ENCODE measurements around the gene ESYT1.
"Not testable (repeated sequence)": the region's sequence is repeated elsewhere in the genome, so short reads cannot be mapped to it uniquely, and the experiment has no call there.

Gene ESYT1

DNA sequence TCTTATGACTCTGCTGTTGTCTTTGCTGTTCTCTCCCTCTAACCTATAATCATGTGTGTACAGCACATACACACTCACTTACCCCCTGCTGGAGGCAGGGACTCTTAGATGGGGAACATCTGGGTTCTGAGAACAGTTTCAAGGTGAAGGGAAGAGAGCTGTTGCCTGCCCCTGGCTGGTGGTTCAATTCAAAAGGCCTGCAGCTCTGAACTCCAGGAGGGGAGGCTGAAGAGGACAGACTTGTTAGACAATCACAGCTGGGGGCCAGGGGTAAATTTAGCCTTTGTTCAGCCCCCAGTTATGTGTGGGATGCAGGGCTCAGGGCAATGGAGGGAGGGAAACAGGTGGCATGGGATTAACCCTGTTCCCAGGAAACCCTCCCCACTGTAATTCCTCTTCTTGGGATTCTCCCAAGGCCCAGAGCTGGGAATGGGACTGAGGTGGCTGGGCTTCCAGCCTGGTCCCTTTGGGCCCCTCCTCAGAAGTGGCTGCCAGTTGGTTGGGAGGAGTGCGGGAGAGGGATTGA is 26.2 kb downstream of the ESYT1 start:
- Mint-ChIP-seq H3K27ac (no peak overlapping the region), H3K27me3 (no peaks in the 10 kb centered on the region), H3K9me3 (no peaks in the 10 kb centered on the region), H3K4me3 (no peak overlapping the region), H3K4me1 (peaks cover 56% of the 10 kb centered on the region)
- ATAC-seq (no peak), DNase-seq (no peak)

DNA sequence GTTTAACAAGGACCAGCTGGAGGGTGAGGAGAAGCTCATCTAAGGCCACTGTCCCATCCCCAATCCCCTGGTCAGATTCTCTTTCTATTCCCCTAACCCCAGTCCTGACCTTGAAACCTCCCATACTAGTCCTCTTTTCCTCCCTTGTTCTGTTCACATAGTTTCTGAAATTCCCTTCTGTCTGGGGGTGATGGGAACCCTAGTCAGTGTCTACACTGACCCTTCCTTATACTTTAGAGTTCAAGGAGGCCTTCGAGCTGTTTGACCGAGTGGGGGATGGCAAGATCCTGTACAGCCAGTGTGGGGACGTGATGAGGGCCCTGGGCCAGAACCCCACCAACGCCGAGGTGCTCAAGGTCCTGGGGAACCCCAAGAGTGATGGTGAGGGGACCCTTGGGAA is 26.8 kb downstream of the ESYT1 start:
- no peak overlapping the region for H3K4me3 Mint-ChIP-seq
- H3K27ac Mint-ChIP-seq = no peak overlapping the region
- H3K9me3 Mint-ChIP-seq = no peaks in the 10 kb centered on the region
- H3K27me3 Mint-ChIP-seq = no peaks in the 10 kb centered on the region
- ATAC-seq (no peak), DNase-seq (no peak)
- H3K4me1 Mint-ChIP-seq = peaks cover 61% of the 10 kb centered on the region

DNA sequence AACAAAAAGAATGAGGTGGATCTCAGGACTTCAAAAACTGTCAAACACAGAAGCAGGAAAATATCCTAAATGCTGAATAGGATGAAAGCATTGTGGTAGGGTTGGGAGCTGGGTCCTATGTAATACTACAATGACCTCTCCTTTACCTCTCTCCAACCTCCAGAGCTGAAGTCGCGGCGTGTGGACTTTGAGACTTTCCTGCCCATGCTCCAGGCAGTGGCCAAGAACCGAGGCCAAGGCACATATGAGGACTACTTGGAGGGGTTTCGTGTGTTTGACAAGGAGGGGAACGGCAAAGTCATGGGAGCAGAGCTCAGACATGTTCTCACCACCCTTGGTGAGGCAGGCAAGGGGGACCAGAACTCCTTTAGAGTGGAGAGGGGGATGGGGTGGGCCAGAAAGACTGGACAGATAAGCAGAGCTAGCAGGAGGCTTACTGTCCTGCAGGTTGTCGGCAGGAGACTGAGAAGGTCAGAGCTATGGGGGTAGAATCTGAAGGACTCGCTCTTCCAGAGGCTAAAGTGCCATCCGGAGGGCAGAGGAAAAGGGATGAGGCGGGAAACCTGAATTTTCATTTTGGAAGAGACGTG is 27.3 kb downstream of the ESYT1 start:
- peaks cover 62% of the 10 kb centered on the region for H3K4me1 Mint-ChIP-seq
- no peak overlapping the region for H3K4me3 Mint-ChIP-seq

DNA sequence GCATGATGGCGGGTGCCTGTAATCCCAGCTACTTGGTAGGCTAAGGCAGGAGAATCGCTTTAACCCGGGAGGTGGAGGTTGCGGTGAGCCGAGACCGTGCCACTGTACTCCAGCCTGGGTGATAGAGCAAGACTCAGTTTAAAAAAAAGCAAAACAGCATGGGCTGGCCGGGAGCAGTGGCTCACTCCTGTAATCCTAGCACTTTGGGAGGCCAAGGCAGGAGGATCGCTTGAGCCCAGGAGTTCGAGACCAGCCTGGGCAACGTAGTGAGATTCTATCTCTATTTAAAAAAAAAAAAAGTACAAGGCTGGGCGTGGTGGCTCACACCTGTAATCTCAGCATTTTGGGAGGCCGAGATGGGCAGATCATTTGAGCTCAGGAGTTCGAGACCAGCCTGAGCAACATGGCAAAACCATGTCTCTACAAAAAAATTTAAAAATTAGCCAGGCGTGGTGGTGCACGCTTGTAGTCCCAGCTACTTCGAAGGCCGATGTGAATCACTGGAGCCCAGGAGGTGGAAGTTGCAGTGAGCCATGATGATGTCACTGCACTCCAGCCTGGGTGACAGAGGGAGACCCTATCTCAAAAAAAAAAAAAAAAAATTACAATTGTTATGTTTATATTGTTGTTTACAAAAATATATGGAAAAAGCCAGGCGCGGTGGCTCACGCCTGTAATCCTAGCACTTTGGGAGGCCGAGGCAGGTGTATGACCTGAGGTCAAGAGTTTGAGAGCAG is 28.6 kb downstream of the ESYT1 start:
- peaks cover 62% of the 10 kb centered on the region for H3K4me1 Mint-ChIP-seq
- H3K27me3 Mint-ChIP-seq, H3K9me3 Mint-ChIP-seq, ATAC-seq, DNase-seq: not testable (repeated sequence)
- peak overlapping the region; percentile 87 to 96 for H3K4me3 Mint-ChIP-seq
- H3K27ac Mint-ChIP-seq = peak overlapping the region; percentile 52 to 90

More for the DNA sequence above, 27.3 kb downstream of the ESYT1 start:
- Mint-ChIP-seq H3K27me3 (no peaks in the 10 kb centered on the region), H3K27ac (no peak overlapping the region), H3K9me3 (no peaks in the 10 kb centered on the region)
- no peak for DNase-seq
- no peak for ATAC-seq

DNA sequence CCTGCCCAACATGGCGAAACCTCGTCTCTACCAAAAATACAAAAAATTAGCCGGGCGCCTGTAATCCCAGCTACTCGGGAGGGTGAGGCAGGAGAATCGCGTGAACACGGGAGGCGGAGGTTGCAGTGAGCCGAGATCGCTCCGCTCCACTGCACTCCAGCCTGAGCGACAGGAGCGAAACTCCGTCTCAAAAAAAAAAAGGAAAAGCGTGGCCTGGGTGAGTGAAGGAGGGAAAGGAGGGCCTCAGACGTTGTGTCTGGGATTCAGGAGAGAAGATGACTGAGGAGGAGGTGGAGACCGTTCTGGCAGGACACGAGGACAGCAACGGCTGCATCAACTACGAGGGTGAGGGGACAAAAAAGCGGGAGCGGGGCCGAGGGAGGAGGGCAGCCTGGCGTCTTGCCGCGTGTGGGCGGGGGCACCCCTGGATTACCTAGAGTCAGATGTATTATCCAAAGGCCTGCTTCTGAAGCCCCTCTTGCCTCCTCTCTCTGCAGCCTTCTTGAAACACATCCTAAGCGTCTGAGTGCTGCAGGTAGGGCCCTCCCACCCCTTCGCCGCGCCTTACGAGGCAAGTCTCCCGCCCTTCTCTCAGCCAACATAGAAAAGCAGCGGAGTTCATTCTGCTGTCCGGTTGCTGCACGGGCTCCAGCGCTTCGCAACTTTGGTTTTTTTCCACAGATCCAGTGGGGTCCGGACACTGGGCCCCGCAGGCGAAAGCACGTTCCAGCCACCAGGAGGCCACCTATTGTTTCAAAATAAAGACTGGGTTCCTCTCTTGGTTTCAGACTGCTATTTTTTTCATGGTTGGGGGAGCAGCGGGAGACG is 29.3 kb downstream of the ESYT1 start:
- peak; percentile 34 for ATAC-seq
- DNase-seq = peak; percentile 60 to 63
- H3K27me3 Mint-ChIP-seq = no peaks in the 10 kb centered on the region
- peak overlapping the region; percentile 87 to 96 for H3K4me3 Mint-ChIP-seq
- no peaks in the 10 kb centered on the region for H3K9me3 Mint-ChIP-seq
- peaks cover 68% of the 10 kb centered on the region for H3K4me1 Mint-ChIP-seq
- H3K27ac Mint-ChIP-seq = peak overlapping the region; percentile 89 to 90

DNA sequence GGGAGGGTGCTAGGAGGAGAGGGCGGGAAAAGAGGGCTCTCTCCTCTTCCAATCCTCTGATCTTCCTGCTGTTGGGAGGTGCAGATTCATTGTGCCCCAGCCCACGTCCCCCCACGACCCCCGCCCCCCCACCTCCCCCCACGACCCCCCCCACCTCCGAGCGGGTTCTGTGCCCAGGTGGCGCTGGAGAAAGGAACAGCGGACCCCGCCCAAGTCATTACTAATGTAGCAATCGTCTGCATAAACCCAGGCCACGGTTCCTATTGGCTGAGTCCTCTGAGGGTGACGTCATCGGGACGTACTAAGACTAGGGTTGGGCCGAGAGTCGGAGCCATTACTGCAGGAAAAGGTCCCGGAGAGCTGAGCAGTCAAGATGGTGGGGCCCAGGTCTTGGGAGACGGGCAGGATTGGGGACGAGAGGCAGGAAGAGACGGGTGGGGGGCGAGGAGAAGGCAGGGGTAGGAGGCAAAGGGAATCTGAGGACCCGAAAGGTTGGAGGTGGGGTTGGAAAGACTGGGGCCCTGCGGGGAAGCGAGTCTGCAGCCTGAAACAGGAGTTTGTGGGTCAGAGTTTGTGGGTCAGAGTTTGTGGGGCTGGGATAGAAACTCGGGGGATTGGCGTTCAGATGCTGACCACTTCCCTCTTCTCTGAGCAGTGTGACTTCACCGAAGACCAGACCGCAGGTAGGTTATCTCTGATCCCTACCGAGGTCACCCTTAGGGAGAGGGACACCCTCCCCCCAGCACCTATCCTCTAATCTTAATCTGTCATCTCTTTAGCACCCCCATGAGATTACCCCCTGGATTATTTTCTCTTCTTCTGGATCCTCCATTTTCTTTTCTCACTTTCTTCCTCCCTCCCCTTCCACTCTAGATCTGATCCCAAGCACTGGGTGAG is 30.2 kb downstream of the ESYT1 start, which contains the start of gene MYL6:
Gene MYL6, plus strand, starts transcription at position 331 of the 897 bp plus-strand sequence. Its CDS starts 43 bp downstream, at position 374.
- DNase-seq = peak; percentile 83 to 93
- ATAC-seq = peak; percentile 89
- Mint-ChIP-seq H3K27ac (peak within 1 kb of the TSS; percentile 89 to 99), H3K27me3 (no peaks in the 10 kb centered on the region), H3K4me3 (peak within 1 kb of the TSS; percentile 87 to 96), H3K4me1 (peaks cover 66% of the 10 kb centered on the region), H3K9me3 (no peaks in the 10 kb centered on the region)

DNA sequence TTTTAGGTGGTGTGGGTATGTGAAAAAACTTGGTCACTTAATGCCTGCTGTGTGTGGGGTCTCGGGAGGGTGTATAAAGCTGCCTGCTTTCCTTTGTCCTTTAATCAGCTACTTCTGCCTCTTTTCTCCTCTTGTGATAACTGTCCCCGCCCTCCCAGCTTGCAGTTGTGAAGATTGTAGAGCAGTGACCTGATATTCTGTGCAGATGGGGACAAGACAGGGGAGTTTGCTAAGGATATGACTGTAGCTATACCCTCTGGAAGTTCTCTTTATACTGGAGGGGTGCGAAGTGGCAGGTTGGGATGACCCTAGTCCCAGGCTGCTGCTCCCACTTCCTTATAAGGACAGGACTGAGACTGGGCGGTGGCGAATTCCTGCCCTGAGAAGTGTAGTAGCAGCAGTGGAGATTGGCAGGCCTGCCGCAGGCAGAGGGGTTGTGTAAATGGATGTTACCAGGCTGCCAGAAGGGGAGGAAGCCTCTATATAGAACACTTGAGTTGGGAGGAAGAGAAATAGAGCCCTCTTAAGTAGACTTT is 30.9 kb downstream of the ESYT1 start:
- Mint-ChIP-seq H3K27ac (peak overlapping the region; percentile 87 to 99), H3K4me3 (peak overlapping the region; percentile 87 to 96), H3K9me3 (no peaks in the 10 kb centered on the region), H3K27me3 (no peaks in the 10 kb centered on the region), H3K4me1 (peaks cover 59% of the 10 kb centered on the region)
- ATAC-seq = peak; percentile 4
- peak in 1 of 2 donors; percentile 33 for DNase-seq

DNA sequence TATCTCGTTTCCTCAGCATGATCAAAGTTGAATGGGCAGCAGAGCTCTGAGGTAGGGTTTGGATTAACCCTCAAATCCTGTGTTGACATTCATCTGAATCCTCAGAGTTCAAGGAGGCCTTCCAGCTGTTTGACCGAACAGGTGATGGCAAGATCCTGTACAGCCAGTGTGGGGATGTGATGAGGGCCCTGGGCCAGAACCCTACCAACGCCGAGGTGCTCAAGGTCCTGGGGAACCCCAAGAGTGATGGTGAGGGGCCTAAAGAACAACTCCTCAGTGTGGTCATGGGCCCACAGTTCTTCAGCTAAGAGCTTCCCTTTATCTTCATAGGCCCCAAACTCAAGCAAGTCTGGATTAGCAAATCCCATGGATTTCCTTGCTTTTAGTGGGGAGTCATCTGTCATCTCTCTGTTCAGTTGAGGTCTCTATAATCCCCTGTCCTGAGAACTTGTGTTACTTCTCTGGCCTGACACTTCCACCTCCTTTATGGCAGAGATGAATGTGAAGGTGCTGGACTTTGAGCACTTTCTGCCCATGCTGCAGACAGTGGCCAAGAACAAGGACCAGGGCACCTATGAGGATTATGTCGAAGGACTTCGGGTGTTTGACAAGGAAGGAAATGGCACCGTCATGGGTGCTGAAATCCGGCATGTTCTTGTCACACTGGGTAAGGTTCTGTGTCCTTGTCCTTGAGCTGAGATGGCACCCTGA is 31.6 kb downstream of the ESYT1 start:
- peak overlapping the region; percentile 87 to 99 for H3K27ac Mint-ChIP-seq
- peak overlapping the region; percentile 87 to 96 for H3K4me3 Mint-ChIP-seq
- H3K27me3 Mint-ChIP-seq = no peaks in the 10 kb centered on the region
- H3K9me3 Mint-ChIP-seq = no peaks in the 10 kb centered on the region
- peaks cover 55% of the 10 kb centered on the region for H3K4me1 Mint-ChIP-seq
- DNase-seq (no peak), ATAC-seq (no peak)

DNA sequence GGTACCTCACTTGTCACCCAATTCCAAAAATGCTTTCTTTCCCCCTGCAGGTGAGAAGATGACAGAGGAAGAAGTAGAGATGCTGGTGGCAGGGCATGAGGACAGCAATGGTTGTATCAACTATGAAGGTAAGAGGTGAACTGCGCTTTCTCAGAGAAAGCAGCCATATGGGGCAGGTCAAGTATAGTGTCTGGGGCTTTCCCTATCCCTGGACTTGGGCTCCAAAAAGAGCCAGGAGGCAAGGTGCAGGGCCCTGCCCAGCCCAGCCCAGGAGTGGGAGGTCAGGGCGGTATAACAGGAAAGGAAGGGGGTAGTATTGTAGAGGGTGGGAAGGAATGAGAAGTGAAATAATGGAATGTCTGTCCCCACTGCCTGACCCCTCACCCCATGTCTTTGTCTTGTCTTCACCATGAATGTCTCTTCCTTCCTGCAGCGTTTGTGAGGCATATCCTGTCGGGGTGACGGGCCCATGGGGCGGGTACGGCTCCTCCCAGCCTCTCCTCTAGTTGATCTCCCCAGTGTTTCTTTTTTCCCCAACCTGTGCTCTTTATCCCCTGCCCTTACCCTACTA is 32.2 kb downstream of the ESYT1 start:
- peak in 1 of 2 donors; percentile 50 for DNase-seq
- H3K27me3 Mint-ChIP-seq = no peaks in the 10 kb centered on the region
- H3K27ac Mint-ChIP-seq = peak overlapping the region; percentile 86 to 99
- peak overlapping the region; percentile 87 to 96 for H3K4me3 Mint-ChIP-seq
- peaks cover 55% of the 10 kb centered on the region for H3K4me1 Mint-ChIP-seq
- H3K9me3 Mint-ChIP-seq = no peaks in the 10 kb centered on the region
- peak; percentile 52 for ATAC-seq

DNA sequence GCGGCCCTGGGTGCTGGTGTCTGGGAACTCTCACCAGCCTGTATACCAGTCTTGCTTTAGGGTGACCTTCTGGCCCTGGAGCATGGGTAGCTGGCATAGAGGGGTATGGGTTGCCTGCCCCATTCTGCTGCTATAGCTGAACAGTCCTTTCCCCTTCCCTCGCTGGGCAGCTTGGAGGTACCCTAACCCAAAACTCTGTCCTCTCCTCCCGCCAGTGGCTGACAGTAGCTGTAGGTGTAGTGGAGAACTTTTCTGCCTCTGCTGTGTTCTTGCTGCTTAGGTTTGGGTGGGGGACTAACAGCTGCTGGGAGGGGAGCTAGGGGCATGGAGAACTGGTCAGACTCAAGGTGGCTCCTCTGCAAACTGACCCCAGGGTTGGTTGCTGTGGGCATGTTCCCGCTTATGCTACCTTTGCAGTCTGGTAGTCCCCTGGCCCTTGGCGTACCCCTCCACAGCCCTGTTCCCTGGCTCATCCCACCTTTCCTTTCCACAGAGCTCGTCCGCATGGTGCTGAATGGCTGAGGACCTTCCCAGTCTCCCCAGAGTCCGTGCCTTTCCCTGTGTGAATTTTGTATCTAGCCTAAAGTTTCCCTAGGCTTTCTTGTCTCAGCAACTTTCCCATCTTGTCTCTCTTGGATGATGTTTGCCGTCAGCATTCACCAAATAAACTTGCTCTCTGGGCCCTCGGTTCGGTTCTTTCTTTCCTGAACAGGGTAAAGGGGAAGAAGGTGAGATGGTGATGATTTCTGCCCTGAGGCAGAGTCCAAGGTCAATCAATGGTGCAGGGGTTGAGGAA is 33.0 kb downstream of the ESYT1 start:
- Mint-ChIP-seq H3K9me3 (no peaks in the 10 kb centered on the region), H3K27ac (peak overlapping the region; percentile 77 to 99), H3K27me3 (no peaks in the 10 kb centered on the region), H3K4me1 (peaks cover 50% of the 10 kb centered on the region), H3K4me3 (peak overlapping the region; percentile 87 to 96)
- DNase-seq = no peak
- ATAC-seq = no peak

DNA sequence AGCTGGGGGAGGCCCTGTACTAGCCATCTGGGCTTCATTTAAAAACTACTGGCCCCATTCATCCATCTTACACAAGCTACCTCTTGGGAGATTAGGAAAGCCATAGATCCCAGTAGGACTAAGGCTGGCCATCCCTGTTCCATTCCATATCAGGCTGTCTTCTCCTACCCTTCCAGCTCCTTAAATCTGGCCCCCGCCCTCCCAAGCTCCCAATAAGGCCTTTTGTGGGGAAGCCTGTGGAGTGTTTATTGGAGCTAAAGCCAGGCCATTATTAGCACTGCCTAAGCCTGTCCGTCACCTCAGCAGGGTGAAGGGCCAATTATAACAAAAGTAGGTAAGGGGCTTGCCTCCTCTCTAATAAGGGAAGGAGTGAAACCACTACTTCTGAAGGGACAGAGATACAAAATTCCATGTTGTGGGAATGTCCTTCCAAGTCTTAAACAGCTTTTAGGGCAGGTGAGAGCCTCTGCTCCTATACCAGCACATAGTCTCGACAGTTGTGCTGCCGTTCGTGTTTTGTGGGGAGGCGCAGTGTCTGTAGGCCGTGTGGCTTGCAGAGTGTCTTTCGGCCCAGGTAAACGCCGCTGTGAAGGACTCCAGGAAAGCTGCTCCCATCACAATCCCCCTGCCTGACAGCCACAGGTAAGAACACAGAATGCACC is 33.8 kb downstream of the ESYT1 start:
- DNase-seq (no peak), ATAC-seq (no peak)
- H3K27me3 Mint-ChIP-seq = no peaks in the 10 kb centered on the region
- H3K4me3 Mint-ChIP-seq = peak overlapping the region; percentile 47 to 96
- peaks cover 50% of the 10 kb centered on the region for H3K4me1 Mint-ChIP-seq
- H3K9me3 Mint-ChIP-seq = no peaks in the 10 kb centered on the region
- H3K27ac Mint-ChIP-seq = peak overlapping the region; percentile 28 to 77

DNA sequence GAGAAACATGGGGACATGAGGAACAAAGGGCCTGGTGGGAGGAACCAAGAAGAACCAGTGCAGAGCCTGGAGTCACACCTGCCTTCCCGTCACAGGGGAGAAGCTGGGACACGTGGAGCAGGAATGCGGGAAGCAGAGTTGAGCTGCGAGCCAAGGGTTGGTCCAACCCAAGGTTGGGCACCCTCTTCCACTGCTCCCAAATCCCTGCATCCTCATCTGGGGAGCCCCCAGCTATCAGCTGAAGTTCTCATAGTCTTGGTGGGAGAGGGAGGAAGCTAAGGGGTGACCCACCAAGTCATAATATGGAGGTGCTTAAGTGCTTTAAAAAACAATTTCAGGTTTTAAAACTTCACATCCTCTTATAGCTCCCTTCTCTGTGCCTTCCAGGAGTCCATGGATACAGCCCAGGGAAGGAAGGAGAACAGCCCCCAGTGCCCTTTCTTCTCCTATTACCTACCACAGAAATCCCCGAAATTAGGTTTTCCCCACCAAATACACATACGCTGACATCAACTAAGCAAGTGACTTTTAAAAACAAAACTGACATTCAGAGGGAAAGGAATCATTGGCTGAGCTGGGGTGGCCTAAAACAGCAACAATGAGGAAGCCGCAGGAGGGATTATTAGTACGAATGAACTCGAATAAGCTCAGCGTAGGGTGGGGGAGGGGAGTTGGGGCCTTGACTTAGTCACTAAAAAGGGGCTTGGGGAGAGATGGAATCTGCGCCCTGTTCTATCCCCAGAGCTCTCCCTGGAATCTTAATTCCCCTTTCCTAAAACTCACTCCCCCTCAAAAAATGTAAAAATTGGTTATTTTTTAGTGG is 34.6 kb downstream of the ESYT1 start:
- H3K4me3 Mint-ChIP-seq = no peak overlapping the region
- no peaks in the 10 kb centered on the region for H3K9me3 Mint-ChIP-seq
- peaks cover 41% of the 10 kb centered on the region for H3K4me1 Mint-ChIP-seq
- no peak for ATAC-seq
- DNase-seq = no peak
- no peaks in the 10 kb centered on the region for H3K27me3 Mint-ChIP-seq
- no peak overlapping the region for H3K27ac Mint-ChIP-seq
